Kidney capillary endothelial cell (primary cell): ENCODE results near the gene IFNGR2.
"Not testable (repeated sequence)": the region's sequence is repeated elsewhere in the genome, so short reads cannot be mapped to it uniquely, and the experiment has no call there.

ENCODE experiments used
- DNase-seq: peaks from one replicate; pipeline ENCODE4 v3.0.0-alpha.2; 2018; ENCODE audit warnings: low spot score

The IFNGR2 gene

DNA sequence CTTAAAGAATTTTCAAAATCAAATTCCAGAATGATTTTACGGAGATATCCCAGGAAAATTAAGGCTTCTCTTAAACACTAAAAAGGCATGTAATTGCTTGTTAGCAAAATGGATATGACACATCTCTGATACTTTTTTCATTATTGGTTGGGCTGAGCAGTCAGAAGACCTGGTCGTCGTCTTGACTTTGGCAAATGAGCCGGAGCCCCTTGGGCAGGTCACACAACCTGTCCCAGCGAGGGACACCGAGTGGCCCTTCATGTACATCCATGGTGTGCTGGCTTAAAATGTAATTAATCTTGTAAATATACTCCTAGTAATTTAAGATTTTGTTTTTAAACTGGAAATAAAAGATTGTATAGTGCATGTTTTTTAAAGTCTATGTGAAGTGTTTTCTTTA is 33.9 kb downstream of the IFNGR2 start:
- DNase-seq = no peak

DNA sequence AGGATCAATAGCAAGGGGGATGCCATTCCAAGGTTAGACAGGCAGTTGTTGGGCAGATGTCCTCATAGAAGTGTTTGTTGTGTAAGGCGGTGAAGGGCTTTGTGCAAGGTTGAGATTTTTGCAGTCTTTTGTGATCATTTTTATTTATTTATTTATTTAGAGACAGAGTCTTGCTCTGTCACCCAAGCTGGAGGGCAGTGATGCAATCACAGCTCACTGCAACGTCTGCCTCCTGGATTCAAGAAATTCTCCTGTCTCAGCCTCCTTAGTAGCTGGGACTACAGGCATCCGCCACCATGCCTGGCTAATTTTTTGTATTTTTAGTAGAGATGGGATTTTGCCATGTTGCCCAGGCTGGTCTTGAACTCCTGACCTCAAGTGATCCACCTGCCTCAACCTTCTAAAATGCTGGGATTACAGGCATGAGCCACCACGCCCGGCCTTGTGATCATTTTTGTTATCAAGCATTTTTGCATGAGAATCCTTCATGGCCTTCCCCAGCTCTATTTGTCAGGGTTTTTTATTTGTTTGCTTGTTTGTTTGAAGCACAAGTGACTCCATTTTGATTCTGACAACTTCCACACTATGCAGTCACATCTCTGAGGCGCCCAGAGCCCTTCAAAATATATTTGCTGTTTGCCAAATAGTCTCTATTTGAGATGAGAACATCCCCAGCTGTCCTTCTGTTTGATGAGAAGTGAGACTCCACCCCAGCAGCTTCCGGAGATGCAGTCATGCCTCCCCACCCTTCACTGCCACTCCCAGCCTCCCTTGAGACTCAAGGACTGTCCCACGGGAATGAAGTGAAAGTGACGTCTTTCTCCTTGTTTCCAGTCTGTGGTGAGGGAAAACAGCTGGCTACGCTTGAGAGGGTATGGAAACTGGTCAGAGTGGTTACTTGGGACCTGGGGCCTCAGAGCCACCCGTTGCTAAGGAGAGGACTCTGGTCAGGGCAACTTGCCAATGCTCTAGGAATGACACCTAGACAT is 38.6 kb downstream of the IFNGR2 start:
- no peak for DNase-seq

GRCh38 chr21:33443194-33443593 is 40.0 kb downstream of the IFNGR2 start:
- DNase-seq = no peak

GRCh38 chr21:33444499-33444898 is 41.3 kb downstream of the IFNGR2 start:
- no peak for DNase-seq

DNA sequence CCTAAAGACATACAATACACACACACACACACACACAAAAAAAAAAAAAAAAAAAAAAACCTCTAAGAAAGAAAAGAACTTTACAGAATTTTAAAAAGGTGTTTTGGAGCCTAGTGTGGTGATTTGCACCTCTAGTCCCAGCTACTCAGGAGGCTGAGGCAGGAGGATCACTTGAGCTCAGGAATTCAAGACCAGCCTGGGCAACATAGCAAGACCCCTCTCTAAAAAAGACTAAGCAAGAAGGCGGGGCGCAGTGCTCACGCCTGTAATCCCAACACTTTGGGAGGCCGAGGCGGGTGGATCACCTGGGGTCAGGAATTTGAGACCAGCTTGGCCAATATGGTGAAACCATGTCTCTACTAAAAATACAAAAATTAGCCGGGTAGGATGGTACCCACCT is 43.4 kb downstream of the IFNGR2 start:
- not testable (repeated sequence) for DNase-seq

GRCh38 chr21:33449616-33450015 is 46.4 kb downstream of the IFNGR2 start:
- no peak for DNase-seq

DNA sequence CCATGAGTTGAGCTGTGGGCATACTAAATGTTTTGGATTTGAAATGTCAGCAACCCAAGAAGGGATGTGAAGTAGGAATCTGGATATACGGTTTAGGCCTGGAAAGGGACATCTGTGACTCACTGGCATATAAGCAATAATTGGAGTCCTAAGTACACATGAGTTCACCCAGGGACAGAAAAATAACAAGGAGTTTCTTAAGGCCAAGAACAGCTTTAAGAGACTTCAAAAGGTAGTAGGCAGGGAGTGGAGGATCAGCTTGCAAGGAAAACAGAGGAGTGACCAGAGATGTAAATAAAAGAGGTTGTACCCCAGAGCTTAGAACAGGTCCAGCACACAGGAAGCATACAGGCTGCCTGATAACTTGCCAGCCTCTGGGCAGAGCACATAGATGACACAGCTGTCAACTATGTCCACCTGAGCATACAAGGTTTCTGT is 48.4 kb downstream of the IFNGR2 start:
- DNase-seq = no peak

DNA sequence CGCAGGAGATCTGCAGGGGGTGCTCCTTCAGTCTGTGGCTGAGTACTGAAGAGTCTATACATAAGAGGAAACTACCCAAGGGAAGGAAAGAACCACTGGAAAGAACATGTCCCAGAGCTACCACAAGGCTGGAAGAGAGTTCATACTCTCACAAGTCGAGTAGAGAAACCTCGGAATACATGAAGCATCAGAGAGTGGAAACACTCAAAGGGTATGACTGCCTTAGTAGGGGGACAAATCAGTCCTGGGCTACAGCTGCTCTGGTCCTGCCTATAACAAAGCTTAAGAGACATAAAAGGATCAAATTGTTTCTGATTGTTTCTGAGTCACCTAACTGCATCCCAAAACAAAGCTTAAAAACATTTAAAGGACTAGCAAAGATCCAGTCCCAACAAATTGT is 49.1 kb downstream of the IFNGR2 start:
- no peak for DNase-seq

DNA sequence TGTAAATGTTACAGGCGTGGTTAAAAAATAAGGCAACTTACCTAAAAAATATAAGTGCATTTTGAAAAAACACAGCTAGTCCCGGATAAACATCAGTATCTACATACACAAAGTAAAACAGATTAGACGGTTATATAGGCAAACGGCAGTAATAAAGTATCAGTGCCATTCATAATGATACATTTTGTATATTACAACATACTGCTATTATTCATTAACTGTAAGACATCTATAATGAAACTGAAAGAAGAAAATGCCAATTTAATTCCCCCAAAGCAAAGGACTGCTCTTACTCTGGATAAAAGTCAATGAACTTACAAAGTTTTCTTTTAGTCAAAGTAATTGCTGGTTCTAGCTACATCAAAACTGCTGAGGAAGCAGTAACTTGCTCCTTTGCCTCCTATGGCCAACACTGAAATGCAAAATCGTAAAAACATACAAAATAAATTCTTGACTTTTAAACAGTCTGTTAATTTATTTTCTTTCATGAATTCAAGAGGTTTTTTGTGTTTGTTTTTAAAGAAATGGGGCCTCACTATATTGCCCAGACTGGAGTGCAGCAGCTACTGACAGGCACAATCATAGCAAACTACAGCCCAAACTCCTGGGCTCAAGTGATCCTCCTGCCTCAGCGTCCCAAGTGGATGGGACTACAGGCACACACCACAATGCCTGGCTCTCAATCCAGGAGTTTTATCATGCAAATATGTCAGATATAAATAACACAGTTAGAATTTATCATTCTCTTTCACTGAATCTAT is 52.7 kb downstream of the IFNGR2 start:
- DNase-seq = no peak

- DNase-seq = no peak
Measured at GRCh38 chr21:33458861-33459260, 55.6 kb downstream of the IFNGR2 start.

DNA sequence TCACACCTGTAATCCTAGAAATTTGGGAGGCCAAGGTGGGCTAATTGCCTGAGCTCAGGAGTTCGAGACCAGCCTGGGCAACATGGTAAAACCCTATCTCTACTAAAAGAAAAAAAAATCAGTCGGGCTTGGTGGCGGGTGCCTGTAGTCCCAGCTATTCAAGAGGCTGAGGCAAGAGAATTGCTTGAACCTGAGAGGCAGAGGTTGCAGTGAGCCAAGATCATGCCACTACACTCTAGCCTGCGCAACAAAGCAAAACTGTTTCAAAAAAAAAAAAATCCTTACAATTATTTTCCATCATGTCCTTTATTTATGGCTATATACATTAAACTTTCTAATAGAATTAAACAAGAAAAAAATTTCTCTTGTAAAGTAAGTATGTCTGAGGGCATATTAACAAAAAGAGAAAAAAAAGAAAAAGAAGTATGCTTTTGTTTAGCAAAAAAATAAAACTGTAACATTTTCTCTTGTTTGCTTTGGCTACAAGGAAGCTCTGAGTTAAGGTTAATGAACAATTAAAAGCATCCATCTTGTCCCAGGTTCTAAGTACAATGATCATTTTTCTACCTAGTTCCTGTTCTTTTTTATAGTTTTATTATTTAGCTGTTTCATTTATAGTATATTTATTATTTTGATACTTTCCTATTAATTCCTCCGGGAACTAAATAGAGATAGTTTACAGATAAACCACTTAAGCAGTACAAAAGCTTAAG is 58.5 kb downstream of the IFNGR2 start:
- DNase-seq = no peak

DNA sequence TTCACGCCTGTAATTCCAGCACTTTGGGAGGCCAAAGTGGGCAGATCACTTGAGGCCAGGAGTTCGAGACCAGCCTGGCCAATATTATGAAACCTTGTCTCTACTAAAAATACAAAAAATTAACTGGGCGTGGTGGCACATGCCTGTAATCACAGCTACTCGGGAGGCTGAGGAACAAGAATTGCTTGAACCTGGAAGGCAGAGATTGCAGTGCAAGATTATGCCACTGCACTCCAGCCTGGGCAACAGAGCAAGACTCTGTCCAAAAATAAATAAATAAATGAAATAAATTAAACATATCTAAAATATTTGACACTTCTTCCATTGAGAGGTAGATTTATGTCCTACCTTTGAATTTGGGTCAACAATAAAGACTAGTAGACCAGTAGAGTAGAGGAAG is 66.0 kb downstream of the IFNGR2 start:
- not testable (repeated sequence) for DNase-seq

GRCh38 chr21:33470701-33471100 is 67.5 kb downstream of the IFNGR2 start:
- no peak for DNase-seq

DNA sequence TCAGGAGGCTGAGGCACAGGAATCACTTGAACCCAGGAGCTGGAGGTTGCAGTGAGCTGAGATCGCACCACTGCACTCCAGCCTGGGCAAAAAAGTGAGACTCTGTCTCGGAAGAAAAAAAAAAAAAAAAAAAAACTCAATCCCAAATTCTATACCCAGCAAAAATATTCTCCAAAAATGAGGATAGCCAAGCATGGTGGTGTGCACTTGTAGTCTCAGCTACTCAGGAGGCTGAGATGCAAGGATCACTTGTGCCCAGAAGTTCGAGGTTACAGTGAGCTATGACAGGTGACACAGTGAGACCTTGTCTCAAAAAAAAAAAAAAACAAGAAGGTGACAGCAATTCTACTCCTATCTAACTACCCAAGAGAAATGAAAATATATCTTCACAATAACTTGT is 70.1 kb downstream of the IFNGR2 start:
- DNase-seq = no peak

GRCh38 chr21:33477066-33477465 is 73.9 kb downstream of the IFNGR2 start:
- no peak for DNase-seq

- no peak for DNase-seq
Measured at GRCh38 chr21:33478182-33478581, 75.0 kb downstream of the IFNGR2 start.

DNA sequence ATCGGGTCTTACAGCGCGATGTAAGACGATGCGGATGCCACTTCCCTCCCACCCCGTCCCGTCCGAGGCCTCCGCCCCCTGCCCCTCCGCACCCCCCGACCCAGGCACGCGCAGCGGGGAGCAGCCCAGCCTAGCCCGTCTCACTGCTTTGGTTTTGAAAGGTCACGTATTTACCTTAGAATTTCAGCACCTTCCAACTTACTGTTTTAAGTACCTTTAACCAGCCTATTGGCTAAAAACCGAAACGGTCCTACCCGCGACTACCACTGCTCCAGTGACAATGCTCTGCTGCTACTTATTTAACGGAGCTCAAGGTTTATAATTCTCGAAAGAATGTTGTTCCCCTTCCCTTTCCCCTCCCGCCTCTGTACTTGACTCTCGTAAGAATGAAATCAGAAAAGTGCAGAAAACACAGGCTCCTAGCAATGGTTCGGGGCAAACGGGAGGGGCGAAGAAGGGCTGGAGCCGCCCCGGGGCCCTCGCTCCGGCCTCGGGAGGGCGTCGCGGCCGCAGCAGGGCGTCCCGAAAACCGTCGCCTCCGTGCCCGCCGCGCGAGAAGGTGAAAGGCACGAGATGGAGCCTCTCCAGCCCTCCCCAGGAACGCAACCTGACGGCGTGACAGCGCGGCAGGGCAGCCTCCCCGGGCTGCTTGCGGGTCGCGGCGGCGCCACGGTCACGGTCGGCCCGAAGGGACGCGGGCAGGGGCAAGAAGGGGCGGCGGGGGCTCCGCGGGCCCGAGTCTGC is 75.9 kb downstream of the IFNGR2 start:
- peak; percentile 26 for DNase-seq

DNA sequence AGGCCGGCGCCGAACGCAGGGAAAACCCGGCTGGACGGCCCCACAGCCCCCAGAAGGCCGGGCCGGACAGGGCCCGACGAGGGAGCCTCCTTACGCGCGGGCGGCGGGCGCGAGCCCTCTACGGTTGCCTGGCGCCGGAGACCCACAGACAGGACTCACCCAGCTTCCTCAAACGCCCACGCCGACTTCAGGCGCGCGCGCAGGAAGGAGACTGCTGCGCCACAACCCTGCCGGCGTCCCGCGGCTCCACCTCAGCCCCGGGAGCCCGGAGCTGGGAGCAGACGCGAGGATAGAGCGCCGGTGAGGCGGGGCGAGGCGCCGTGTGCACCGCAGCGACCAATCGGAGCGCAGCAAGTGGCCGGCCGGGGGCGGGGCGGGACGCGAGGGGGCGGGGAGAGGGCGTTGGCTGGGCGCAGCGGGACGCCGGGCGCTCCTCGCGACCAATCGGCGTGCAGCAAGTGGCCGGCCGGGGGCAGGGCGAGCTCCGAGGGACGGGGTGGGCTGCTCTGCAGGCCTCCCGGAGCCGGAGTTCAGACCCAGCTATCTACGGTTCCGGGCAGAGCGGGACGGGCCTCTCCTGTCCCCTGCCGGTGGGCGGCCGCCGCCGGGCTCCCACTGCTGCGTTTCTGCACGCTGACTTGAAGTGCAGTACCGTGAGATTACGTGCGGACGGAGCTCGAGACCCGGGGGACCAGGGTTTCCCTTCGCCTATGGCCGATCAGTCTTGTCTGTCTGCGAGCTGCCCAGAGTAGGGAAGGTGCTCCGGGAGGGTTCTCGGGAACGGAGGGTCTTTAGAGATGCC is 76.7 kb downstream of the IFNGR2 start, which contains the start of gene TMEM50B:
TSS of gene TMEM50B (minus strand) at position 296 of the 802 bp plus-strand sequence. CDS start 11,089 bp downstream, outside the sequence.
- peak; percentile 93 for DNase-seq

- DNase-seq = no peak
Measured at GRCh38 chr21:33480481-33481103, 77.4 kb downstream of the IFNGR2 start.

- no peak for DNase-seq
Measured at GRCh38 chr21:33481314-33481943, 78.2 kb downstream of the IFNGR2 start.
